MCF 10A (cell line): ENCODE data around the gene STK16. TPM values are rescaled to one million over a fixed set of nuclear protein-coding genes. Genes with fewer than 3 reads are reported as not detected.
A peak's percentile ranks its signal among the peaks of the same experiment; 100 is the strongest.

ENCODE experiments used
- BruUV-seq: library from RNA; stranded (reverse); fragments of 400-500 nt; replicated peaks from 2 replicates; lab custom pipeline; 2021; lab: Mats Ljungman, UMichigan
- CTCF ChIA-PET: fragments of 300-600 bp; sonication (Branson Sonifier 250); formaldehyde crosslinking; extraction: SDS; loops from one replicate; lab custom pipeline; 2021; ENCODE audit warnings: antibody characterized with exemption, inconsistent platforms; lab: Yijun Ruan, JAX
- POLR2A ChIA-PET: fragments of 300-600, 350-650 bp; sonication (Branson Sonifier 250); formaldehyde crosslinking; extraction: SDS; loops from one replicate; lab custom pipeline; 2020; ENCODE audit warnings: antibody characterized with exemption, inconsistent platforms; lab: Yijun Ruan, JAX
- DNase-seq: peaks from one replicate; pipeline ENCODE4 v3.0.0-alpha.2; 2018; ENCODE audit not compliant: unreplicated experiment
- H3K27ac Mint-ChIP-seq: one replicate; pipeline ENCODE4 v1.8.0; 2022; ENCODE audit warnings: mild to moderate bottlenecking, low read depth, mixed read lengths; ENCODE audit not compliant: unreplicated experiment
- H3K27me3 Mint-ChIP-seq: one replicate; pipeline ENCODE4 v1.8.0; 2022; ENCODE audit warnings: mixed read lengths; ENCODE audit not compliant: insufficient read depth, unreplicated experiment
- H3K36me3 Mint-ChIP-seq: one replicate; pipeline ENCODE4 v1.8.0; 2022; ENCODE audit warnings: mild to moderate bottlenecking, moderate library complexity, mixed read lengths; ENCODE audit not compliant: insufficient read depth, unreplicated experiment
- H3K4me1 Mint-ChIP-seq: one replicate; pipeline ENCODE4 v1.8.0; 2022; ENCODE audit warnings: mixed read lengths; ENCODE audit not compliant: insufficient read depth, unreplicated experiment
- H3K4me3 Mint-ChIP-seq: one replicate; pipeline ENCODE4 v1.8.0; 2022; ENCODE audit warnings: mild to moderate bottlenecking, moderate library complexity, mixed read lengths; ENCODE audit not compliant: unreplicated experiment
- H3K9me3 Mint-ChIP-seq: one replicate; pipeline ENCODE4 v1.8.0; 2022; ENCODE audit warnings: mixed read lengths; ENCODE audit not compliant: unreplicated experiment
- intact Hi-C: fragments of 100-400 bp; cut with micrococcal nuclease; formaldehyde crosslinking; loops from 2 replicates; pipeline ENCODE4 v1.14.1; 2022
- total RNA-seq: library from RNA; stranded (reverse); gene quantifications from 2 replicates; pipeline ENCODE4 v1.2.3, GENCODE V29; 2022
- TF ChIP-seq, protein P1 (sequence below): fragments of 200-600 bp; IDR thresholded peaks from one replicate; pipeline ENCODE4 v1.8.0; 2022; ENCODE audit warnings: antibody characterized with exemption, mild to moderate bottlenecking; ENCODE audit not compliant: unreplicated experiment

Gene STK16
- total RNA-seq, 1 experiment from 2014 or later = 33.4 TPM

DNA sequence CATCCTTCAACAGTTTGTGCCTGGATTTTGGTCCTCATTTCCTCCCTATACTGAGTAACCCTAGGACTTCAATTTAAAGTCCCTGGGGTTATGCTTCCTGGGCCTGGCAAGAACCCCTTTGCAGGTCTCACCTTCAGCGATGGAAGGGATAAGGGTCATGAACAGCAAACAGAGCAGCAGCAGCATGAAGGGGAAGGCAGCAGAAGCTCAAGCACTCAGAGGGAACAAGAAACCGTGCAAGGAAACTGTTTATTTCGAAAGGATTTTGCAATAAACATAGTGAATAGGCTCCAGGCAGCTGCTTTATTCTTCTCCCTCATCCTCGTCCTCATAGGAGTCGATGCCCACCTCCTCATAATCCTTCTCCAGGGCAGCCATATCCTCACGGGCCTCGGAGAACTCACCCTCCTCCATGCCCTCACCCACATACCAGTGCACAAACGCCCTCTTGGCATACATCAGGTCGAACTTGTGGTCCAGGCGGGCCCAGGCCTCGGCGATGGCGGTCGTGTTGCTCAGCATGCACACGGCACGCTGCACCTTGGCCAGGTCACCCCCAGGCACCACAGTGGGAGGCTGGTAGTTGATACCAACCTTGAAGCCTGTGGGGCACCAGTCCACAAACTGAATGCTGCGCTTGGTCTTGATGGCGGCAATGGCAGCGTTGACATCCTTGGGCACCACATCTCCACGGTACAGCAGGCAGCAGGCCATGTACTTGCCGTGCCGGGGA is 4.9 kb downstream of the STK16 start:
- no peak for DNase-seq
- intact Hi-C loops = no loop called here
- Mint-ChIP-seq H3K4me1 (peaks cover 42% of the 10 kb centered on the region), H3K36me3 (peaks cover 64% of the 10 kb centered on the region), H3K27me3 (no peaks in the 10 kb centered on the region), H3K27ac (peak overlapping the region; percentile 86), H3K9me3 (no peaks in the 10 kb centered on the region), H3K4me3 (peak overlapping the region; percentile 64)
- TF ChIP-seq, protein P1, sequence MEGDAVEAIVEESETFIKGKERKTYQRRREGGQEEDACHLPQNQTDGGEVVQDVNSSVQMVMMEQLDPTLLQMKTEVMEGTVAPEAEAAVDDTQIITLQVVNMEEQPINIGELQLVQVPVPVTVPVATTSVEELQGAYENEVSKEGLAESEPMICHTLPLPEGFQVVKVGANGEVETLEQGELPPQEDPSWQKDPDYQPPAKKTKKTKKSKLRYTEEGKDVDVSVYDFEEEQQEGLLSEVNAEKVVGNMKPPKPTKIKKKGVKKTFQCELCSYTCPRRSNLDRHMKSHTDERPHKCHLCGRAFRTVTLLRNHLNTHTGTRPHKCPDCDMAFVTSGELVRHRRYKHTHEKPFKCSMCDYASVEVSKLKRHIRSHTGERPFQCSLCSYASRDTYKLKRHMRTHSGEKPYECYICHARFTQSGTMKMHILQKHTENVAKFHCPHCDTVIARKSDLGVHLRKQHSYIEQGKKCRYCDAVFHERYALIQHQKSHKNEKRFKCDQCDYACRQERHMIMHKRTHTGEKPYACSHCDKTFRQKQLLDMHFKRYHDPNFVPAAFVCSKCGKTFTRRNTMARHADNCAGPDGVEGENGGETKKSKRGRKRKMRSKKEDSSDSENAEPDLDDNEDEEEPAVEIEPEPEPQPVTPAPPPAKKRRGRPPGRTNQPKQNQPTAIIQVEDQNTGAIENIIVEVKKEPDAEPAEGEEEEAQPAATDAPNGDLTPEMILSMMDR = no peak
- POLR2A ChIA-PET = interaction anchor here (0.5 to 14.1 kb wide), 18 partner anchors 10 to 1031 kb away, joined by 3 to 401 read pairs (median 6); partner anchors contain the start of genes ABCB6, ANKZF1, ATG9A and CNPPD1
- no TSS peak for BruUV-seq
- CTCF ChIA-PET = interaction anchor here (1.0 to 10.3 kb wide), 9 partner anchors 12 to 90 kb away, joined by 3 to 123 read pairs (median 4); partner anchors contain the start of genes ANKZF1, ATG9A, CNPPD1 and DNAJB2

DNA sequence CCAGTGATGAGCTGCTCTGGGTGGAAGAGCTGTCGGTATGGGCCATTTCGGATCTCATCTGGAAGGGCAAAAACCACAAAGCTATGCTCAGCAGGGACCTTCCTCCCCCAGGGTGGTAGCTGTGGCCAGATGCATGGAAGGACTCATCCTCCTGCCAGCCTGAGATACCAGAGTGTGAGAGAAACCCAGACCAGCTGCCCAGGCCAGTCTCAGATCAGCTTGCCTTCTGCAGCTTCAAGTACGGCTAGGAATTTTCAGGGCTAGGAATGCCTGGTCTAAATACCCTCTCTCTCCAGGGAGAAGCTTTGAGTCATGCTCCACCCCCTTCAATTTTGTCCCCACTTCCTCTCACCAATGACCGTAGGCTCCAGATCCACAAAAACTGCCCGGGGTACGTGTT is 6.4 kb downstream of the STK16 start:
- TF ChIP-seq, protein P1 = no peak
- H3K4me1 Mint-ChIP-seq = peaks cover 42% of the 10 kb centered on the region

DNA sequence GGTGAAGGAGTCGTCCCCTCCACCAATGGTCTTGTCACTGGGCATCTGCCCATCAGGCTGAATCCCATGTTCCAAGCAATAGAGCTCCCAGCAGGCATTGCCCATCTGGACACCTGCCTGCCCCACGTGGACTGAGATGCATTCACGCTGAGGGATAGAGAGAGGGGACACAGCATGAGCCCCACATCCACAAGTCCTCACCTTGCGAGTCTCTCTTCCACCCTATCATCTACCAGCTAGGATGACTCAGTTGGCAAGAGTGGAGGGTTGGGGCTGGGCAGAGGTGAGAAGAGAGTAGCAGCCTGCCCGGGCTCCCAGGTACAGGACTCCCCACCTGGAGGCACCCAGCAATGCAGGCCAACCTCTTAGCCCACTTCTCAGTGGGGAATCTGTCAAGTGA is 6.8 kb downstream of the STK16 start:
- no peaks in the 10 kb centered on the region for H3K27me3 Mint-ChIP-seq

More for the DNA sequence above, 6.4 kb downstream of the STK16 start:
- ChIA-PET CTCF (interaction anchor here (0.6 to 10.3 kb wide), 8 partner anchors 22 to 81 kb away, joined by 3 to 123 read pairs (median 4); no protein-coding TSS in a partner anchor), POLR2A (interaction anchor here (0.9 to 14.1 kb wide), 10 partner anchors 18 to 75 kb away, joined by 3 to 401 read pairs (median 24); partner anchors contain the start of genes ABCB6, ANKZF1, ATG9A and CNPPD1)
- Mint-ChIP-seq H3K4me3 (peak overlapping the region; percentile 91), H3K27me3 (no peaks in the 10 kb centered on the region), H3K36me3 (peaks cover 56% of the 10 kb centered on the region), H3K27ac (peak overlapping the region; percentile 51), H3K9me3 (no peaks in the 10 kb centered on the region)
- intact Hi-C loops = loop anchor here (2.0 kb wide), 2 partner anchors 33 to 75 kb away; partner anchors contain the start of genes ABCB6 and CNPPD1
- BruUV-seq = no TSS peak
- DNase-seq = no peak

More for the DNA sequence above, 6.8 kb downstream of the STK16 start:
- CTCF ChIA-PET = interaction anchor here (0.6 to 10.3 kb wide), 9 partner anchors 22 to 95 kb away, joined by 3 to 123 read pairs (median 3); no protein-coding TSS in a partner anchor
- peaks cover 42% of the 10 kb centered on the region for H3K4me1 Mint-ChIP-seq
- POLR2A ChIA-PET = interaction anchor here (0.9 to 14.1 kb wide), 11 partner anchors 18 to 93 kb away, joined by 3 to 401 read pairs (median 21); partner anchors contain the start of genes ABCB6, ANKZF1, ATG9A and CNPPD1
- TF ChIP-seq, protein P1 = no peak
- peak overlapping the region; percentile 51 for H3K27ac Mint-ChIP-seq
- no peaks in the 10 kb centered on the region for H3K9me3 Mint-ChIP-seq
- peak; percentile 77 for DNase-seq
- H3K4me3 Mint-ChIP-seq = peak overlapping the region; percentile 91
- peaks cover 52% of the 10 kb centered on the region for H3K36me3 Mint-ChIP-seq
- intact Hi-C loops = loop anchor here (2.0 kb wide), 2 partner anchors 33 to 75 kb away; partner anchors contain the start of genes ABCB6 and CNPPD1
- no TSS peak for BruUV-seq
